LNCaP clone FGC (cell line): ENCODE measurements around the gene EDAR.

Experiments
- DNase-seq: peaks from one replicate; pipeline ENCODE4 v3.0.0-alpha.2; 2011; ENCODE audit warnings: low read depth
- H3K4me3 ChIP-seq: 2 replicates; pipeline ENCODE4 v1.5.1; 2011; ENCODE audit warnings: mild to moderate bottlenecking, low read depth, low read length, control low read depth
- TF ChIP-seq, protein P1 (sequence below): IDR thresholded peaks from 2 replicates; pipeline ENCODE4 v1.5.1; 2012; ENCODE audit warnings: mild to moderate bottlenecking; ENCODE audit not compliant: control insufficient read depth, insufficient read depth; ENCODE audit errors: extremely low read depth

EDAR gene

DNA sequence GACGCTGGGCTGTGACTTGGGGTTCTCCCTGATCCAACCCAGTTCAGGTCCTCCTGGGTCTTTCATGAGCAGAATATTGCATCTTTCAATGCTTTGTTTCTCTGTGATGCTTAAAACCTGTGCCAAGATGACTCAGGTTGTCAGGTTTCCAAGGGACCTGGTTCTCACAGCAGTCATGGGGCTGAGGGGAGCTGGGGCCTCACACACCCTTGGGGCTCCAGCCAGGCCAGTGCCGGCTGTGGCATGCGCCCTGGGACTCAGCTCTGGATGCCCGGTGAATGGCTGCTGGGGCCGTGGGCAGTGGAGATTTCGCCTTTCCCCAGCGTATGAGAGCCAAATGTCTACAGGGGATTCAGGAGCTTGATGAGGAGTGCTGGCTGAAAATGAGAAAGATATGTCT is 29.6 kb downstream of the EDAR start:
- no peak for DNase-seq
- TF ChIP-seq, protein P1, sequence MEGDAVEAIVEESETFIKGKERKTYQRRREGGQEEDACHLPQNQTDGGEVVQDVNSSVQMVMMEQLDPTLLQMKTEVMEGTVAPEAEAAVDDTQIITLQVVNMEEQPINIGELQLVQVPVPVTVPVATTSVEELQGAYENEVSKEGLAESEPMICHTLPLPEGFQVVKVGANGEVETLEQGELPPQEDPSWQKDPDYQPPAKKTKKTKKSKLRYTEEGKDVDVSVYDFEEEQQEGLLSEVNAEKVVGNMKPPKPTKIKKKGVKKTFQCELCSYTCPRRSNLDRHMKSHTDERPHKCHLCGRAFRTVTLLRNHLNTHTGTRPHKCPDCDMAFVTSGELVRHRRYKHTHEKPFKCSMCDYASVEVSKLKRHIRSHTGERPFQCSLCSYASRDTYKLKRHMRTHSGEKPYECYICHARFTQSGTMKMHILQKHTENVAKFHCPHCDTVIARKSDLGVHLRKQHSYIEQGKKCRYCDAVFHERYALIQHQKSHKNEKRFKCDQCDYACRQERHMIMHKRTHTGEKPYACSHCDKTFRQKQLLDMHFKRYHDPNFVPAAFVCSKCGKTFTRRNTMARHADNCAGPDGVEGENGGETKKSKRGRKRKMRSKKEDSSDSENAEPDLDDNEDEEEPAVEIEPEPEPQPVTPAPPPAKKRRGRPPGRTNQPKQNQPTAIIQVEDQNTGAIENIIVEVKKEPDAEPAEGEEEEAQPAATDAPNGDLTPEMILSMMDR = no peak
- H3K4me3 ChIP-seq = no peak overlapping the region

DNA sequence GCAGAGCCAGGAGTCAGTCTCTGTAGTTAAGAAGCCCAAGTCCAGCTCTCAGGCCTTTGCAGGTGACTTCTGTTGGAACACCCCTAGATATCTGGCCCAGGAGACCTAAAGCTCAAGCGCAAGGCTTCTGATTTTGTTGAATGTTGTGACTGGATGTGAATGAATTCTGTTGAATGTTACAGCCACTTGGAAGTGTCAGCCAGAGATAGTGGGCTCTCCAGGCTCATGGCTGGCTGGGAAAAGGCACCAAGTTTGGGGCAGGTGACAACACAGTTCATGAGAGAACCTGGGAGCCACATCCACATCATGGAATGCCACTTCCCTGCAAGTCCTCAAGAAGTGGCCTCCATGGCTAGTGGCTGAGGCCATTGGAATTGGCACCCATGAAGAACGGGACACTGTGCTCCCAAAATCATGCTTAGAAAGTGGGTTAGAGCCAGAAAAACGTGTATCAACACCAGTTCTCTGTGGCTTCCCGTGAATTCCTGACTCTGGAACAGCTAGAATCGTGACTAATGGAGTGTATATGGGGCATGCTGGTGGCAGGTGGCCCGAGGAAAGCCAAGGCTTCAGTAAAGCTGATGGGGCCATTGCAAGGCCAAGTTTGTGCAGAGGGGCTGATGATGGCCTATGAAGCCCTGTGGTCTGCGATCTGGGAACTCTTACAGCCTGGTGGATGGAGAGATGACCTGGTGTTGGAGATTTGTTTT is 30.2 kb downstream of the EDAR start:
- DNase-seq = no peak
- TF ChIP-seq, protein P1 = no peak
- no peak overlapping the region for H3K4me3 ChIP-seq

DNA sequence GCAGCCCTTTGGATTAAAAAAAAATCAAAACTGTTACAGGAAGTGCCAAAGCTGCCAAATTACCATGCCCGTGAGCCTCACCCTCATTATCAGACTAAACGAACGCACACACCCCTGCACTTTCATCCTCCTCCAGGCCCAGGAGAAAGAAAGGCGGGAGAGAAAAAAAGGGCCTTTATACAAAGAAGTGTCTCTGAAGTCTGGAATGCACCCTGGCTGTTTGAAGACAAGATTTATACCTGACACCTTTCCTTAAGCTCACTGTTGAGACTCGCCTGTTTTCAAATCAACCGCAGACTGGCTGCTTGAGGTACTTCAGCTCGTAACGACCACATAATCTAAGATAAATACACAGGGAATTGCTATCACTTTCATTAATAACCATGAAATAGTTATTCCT is 31.0 kb downstream of the EDAR start:
- no peak for DNase-seq
- TF ChIP-seq, protein P1 = no peak
- no peak overlapping the region for H3K4me3 ChIP-seq

DNA sequence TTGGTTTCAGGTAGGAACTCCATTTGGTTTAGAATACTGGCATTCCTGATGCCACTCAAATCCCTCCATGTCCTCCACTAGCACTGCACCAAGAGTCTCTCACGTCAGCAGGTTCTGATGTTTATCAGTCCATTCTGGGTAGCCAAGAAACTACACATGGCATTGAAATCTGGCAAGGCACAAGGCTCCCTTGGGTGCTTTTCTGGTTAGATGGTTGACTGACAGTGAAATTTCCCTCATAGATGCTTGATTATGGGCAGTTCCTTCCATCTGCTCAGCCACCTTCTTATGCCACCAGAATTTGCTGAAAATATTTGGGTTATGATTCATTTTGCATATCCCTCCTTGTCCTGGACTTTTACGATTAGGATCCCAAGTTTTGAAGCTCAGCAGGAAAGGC is 32.6 kb downstream of the EDAR start:
- no peak overlapping the region for H3K4me3 ChIP-seq
- TF ChIP-seq, protein P1 = no peak
- no peak for DNase-seq

DNA sequence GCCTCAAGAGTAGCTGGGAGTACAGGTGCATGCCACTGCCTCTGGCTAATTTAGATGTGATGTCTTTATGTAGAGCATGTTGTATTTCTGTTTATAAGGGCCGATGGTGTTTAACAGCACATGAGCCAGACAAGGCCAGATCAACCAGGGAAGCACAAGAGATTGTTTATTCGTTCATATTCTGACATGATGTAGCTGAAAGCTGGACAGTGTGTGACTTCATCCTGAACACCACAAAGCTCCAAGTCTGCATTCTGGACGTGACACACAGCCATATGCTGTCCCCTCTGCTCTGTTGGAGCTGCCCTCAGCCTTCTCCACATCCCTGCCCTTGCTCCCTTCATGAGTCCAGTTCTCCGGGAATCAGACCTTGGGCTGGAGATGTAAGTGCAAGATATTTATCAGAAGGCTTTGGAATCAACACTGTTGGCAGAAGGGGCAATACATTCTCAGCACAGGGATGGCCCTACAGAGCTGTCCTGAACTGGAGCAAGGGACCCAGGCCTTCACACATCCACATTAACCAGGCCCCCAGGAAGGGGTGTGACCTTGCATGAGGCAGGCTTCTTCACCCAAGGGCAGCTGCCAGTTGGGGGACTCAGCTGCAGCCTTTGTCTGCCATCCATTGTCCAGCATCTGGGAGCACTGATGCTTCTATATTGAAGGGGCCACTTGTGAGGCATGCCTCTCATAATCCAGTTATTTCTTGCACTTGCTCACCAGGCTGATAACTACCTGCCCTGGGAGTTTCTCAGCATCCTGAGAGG is 38.5 kb downstream of the EDAR start:
- no peak overlapping the region for H3K4me3 ChIP-seq
- DNase-seq = no peak
- TF ChIP-seq, protein P1 = no peak

DNA sequence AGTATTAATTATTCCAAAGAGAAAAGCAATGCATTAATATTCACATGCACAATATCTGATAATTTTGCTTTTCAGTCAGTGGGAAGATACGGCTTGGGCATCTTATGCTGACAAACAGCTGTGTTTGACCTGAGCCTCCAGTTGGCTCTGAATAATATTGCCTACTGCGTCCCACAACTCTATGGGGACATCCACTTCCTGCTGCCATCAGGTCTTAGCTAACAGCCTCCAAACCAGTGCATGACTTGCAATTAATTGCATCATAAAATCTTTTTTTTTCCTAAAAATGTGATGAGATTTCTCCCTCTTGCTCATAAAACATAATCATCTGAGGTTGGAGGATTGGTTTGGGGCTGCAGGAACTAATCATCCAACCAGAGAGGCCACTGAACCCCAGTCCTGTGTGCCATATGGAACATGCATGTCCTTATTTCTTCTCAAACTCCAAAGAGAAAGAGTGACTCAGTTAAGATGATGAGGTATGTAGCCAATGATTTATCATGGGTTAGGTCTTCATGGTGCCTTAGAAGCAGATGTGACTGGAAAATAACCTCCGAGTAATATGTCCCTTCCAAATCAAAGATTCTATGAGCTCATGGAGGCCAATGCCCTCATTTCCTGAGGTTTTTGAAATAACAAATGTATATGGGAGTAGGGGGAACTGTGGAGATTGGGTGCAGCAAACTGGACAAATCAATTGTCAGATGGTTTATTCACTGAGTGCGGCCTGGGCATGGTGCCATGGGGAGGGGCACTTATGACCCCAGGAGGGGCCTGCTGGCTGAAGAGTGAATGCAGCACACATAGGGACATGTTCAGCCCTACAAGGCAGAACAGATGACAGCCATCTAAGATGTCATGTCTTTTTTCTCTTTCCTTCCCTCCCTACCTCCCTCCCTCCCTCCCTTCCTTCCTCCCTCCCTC is 39.4 kb downstream of the EDAR start:
- no peak for DNase-seq
- TF ChIP-seq, protein P1 = no peak

More for the DNA sequence above, 39.4 kb downstream of the EDAR start:
- no peak overlapping the region for H3K4me3 ChIP-seq
